NCI-H2107 treated with DMSO at 0.1 percent for 48 hours (cell line): Measurements from ENCODE around the gene TPMT.
A peak's percentile ranks its signal among the peaks of the same experiment; 100 is the strongest.
"Not testable (repeated sequence)": the region's sequence is repeated elsewhere in the genome, so short reads cannot be mapped to it uniquely, and the experiment has no call there.

Experiments
- DNase-seq: peaks from one replicate; lab custom pipeline; 2025; ENCODE audit not compliant: unreplicated experiment; lab: John Stamatoyannopoulos, UW

Gene TPMT

GRCh38 chr6:18155864-18156421, 1.1 kb upstream of the TPMT start:
- DNase-seq = peak; percentile 33

- peak; percentile 70 for DNase-seq
These were observed 430 bp upstream of the TPMT start, which contains the start of gene KDM1B for GRCh38 chr6:18155150-18155863. Gene KDM1B, plus strand, starts transcription at chr6:18155422. Its CDS starts 4,474 bp downstream, at chr6:18159896.

GRCh38 chr6:18153311-18153703, 1.6 kb downstream of the TPMT start:
- DNase-seq = no peak

GRCh38 chr6:18151801-18152200, 3.1 kb downstream of the TPMT start:
- DNase-seq = no peak

- not testable (repeated sequence) for DNase-seq
These were observed 3.5 kb downstream of the TPMT start for GRCh38 chr6:18151391-18151790.

GRCh38 chr6:18148304-18149025, 6.4 kb downstream of the TPMT start:
- no peak for DNase-seq

- no peak for DNase-seq
These were observed 7.3 kb downstream of the TPMT start for GRCh38 chr6:18147616-18148015.

GRCh38 chr6:18147160-18147559, 7.7 kb downstream of the TPMT start:
- no peak for DNase-seq

GRCh38 chr6:18142591-18142861, 12.4 kb downstream of the TPMT start:
- DNase-seq = no peak

- DNase-seq = no peak
These were observed 12.9 kb downstream of the TPMT start for GRCh38 chr6:18141805-18142590.

- DNase-seq = no peak
These were observed 14.8 kb downstream of the TPMT start for GRCh38 chr6:18139935-18140621.

- no peak for DNase-seq
These were observed 16.0 kb downstream of the TPMT start for GRCh38 chr6:18138906-18139305.

GRCh38 chr6:18136260-18136659, 18.6 kb downstream of the TPMT start:
- DNase-seq = no peak

- DNase-seq = no peak
These were observed 19.7 kb downstream of the TPMT start for GRCh38 chr6:18135171-18135570.

- DNase-seq = no peak
These were observed 22.5 kb downstream of the TPMT start for GRCh38 chr6:18132346-18132745.

GRCh38 chr6:18126121-18126520, 28.8 kb downstream of the TPMT start:
- no peak for DNase-seq

- DNase-seq = no peak
These were observed 32.5 kb downstream of the TPMT start, which contains the start of gene NHLRC1 for GRCh38 chr6:18122128-18123093. Gene NHLRC1, minus strand, starts transcription at chr6:18122677. Its CDS starts 71 bp downstream, at chr6:18122606.

GRCh38 chr6:18121580-18122127, 33.2 kb downstream of the TPMT start:
- no peak for DNase-seq

GRCh38 chr6:18119236-18119635, 35.6 kb downstream of the TPMT start:
- no peak for DNase-seq
